B cell (primary cell): Measurements from ENCODE around the gene EXOC6B. TPM values are rescaled to one million over a fixed set of nuclear protein-coding genes. Genes with fewer than 3 reads are reported as not detected.

Experiments used
- ATAC-seq: fragments of 200-7000 bp; cut with Tn5 transposase; one replicate; pipeline ENCODE4 v1.10.0; 2021; ENCODE audit warnings: low read depth, mild to moderate bottlenecking, moderate number of reproducible peaks, moderate library complexity
- CTCF ChIA-PET: fragments of 350-600 bp; sonication (Branson Sonifier 250); formaldehyde crosslinking; loops from one replicate; lab custom pipeline; 2021; ENCODE audit warnings: antibody characterized with exemption, inconsistent platforms; lab: Charles Lee
- POLR2A ChIA-PET: fragments of 350-600 bp; sonication (Branson Sonifier 250); formaldehyde crosslinking; loops from one replicate; lab custom pipeline; 2021; ENCODE audit warnings: antibody characterized with exemption; lab: Charles Lee
- DNase-seq: peaks from one replicate; pipeline ENCODE4 v3.0.0; 2013
- H2AFZ ChIP-seq: 2 replicates; pipeline ENCODE4 v1.6.1; 2012; ENCODE audit warnings: mild to moderate bottlenecking, low read depth, low read length; ENCODE audit not compliant: insufficient read depth, poor library complexity, severe bottlenecking
- H3K27ac ChIP-seq, 2 donors: 1 replicate in 1 of 2; 2 replicates in 1 of 2; pipeline ENCODE4 v1.5.1; 2012 to 2013; ENCODE audit warnings: low read length in 2 of 2, mild to moderate bottlenecking in 2 of 2, moderate library complexity in 1 of 2
- H3K27me3 ChIP-seq, 4 experiments: fragments of 200-600 bp in 1 of 4; sonication (generic) in 1 of 4; replicated peaks in 1 of 4; 1 replicate in 2 of 4; 2 replicates in 2 of 4; pipeline versions ENCODE4 v1.6.1 to v1.7.0; 2013 to 2016; ENCODE audit warnings: low read length in 3 of 4, mild to moderate bottlenecking in 2 of 4, mixed read lengths in 1 of 4, moderate library complexity in 1 of 4; ENCODE audit not compliant: insufficient read depth in 4 of 4, control insufficient read depth in 3 of 4; ENCODE audit errors: control extremely low read depth in 1 of 4
- H3K36me3 ChIP-seq, 2 experiments: replicated peaks in 1 of 2; 1 replicate in 1 of 2; 2 replicates in 1 of 2; pipeline versions ENCODE4 v1.6.1 to v1.7.1; 2013; ENCODE audit warnings: low read length in 1 of 2; ENCODE audit not compliant: insufficient read depth in 2 of 2, control insufficient read depth in 1 of 2; ENCODE audit errors: control extremely low read depth in 1 of 2, extremely low read depth in 1 of 2
- H3K4me1 ChIP-seq, 2 donors: fragments of 200-600 bp in 1 of 2; sonication (generic) in 1 of 2; 1 replicate in 1 of 2; 2 replicates in 1 of 2; pipeline versions ENCODE4 v1.5.1 to v1.6.1; 2013 to 2017; ENCODE audit warnings: low read length in 2 of 2; ENCODE audit not compliant: control insufficient read depth in 2 of 2, insufficient read depth in 2 of 2
- H3K4me2 ChIP-seq: replicated peaks from 2 replicates; pipeline ENCODE3; 2012; ENCODE audit warnings: mild to moderate bottlenecking, low read depth, low read length; ENCODE audit not compliant: poor library complexity, severe bottlenecking
- H3K4me3 ChIP-seq, 5 experiments: fragments of 200-600 bp in 1 of 5; sonication (generic) in 1 of 5; 1 replicate in 3 of 5; 2 replicates in 2 of 5; pipeline versions ENCODE4 v1.5.1 to v1.7.0; 2011 to 2016; ENCODE audit warnings: low read length in 4 of 5, mild to moderate bottlenecking in 4 of 5, low read depth in 2 of 5, control low read depth in 1 of 5, moderate library complexity in 1 of 5; ENCODE audit not compliant: insufficient read depth in 1 of 5; ENCODE audit errors: control extremely low read depth in 1 of 5, extremely low read depth in 1 of 5
- H3K79me2 ChIP-seq: fragments of 200-600 bp; sonication (generic); one replicate; pipeline ENCODE4 v1.6.0; 2016; ENCODE audit warnings: low read length; ENCODE audit not compliant: control insufficient read depth, insufficient read depth
- H3K9ac ChIP-seq: fragments of 200-600 bp; sonication (generic); 2 replicates; pipeline ENCODE4 v1.6.1; 2017; ENCODE audit warnings: mild to moderate bottlenecking, low read length, moderate library complexity
- H3K9me3 ChIP-seq, 3 donors: one replicate each; pipeline versions ENCODE4 v1.6.1 to v1.7.1; 2013; ENCODE audit warnings: low read length in 2 of 3; ENCODE audit not compliant: control insufficient read depth in 2 of 3, insufficient read depth in 1 of 3; ENCODE audit errors: control extremely low read depth in 1 of 3
- H4K20me1 ChIP-seq: 2 replicates; pipeline ENCODE4 v1.6.0; 2012; ENCODE audit warnings: mild to moderate bottlenecking, low read length; ENCODE audit not compliant: insufficient read depth, control insufficient read depth, poor library complexity, severe bottlenecking
- H3K27ac Mint-ChIP-seq: one replicate; pipeline ENCODE4 v1.8.0; 2021; ENCODE audit warnings: mixed read lengths
- H3K27me3 Mint-ChIP-seq: one replicate; pipeline ENCODE4 v1.8.0; 2021; ENCODE audit warnings: mixed read lengths
- H3K4me1 Mint-ChIP-seq: one replicate; pipeline ENCODE4 v1.8.0; 2021; ENCODE audit warnings: mixed read lengths
- H3K4me3 Mint-ChIP-seq: one replicate; pipeline ENCODE4 v1.8.0; 2021; ENCODE audit warnings: mixed read lengths
- H3K9me3 Mint-ChIP-seq: one replicate; pipeline ENCODE4 v1.8.0; 2022; ENCODE audit warnings: mixed read lengths; ENCODE audit not compliant: insufficient read depth
- EZH2 ChIP-seq: IDR thresholded peaks from 2 replicates; pipeline ENCODE4 v1.6.1; 2012; ENCODE audit warnings: borderline replicate concordance, low read depth, mild to moderate bottlenecking, moderate library complexity, low read length; ENCODE audit not compliant: insufficient read depth, poor library complexity, severe bottlenecking
- WGBS: methylation state at CpG from one replicate; pipeline ENCODE4 v1.1.5; 2013; ENCODE audit warnings: missing lambda C conversion rate; ENCODE audit not compliant: insufficient coverage; 5-methylcytosine and 5-hydroxymethylcytosine counted together
- intact Hi-C: fragments of 100-400 bp; cut with micrococcal nuclease; formaldehyde crosslinking; loops from one replicate; pipeline ENCODE4 v1.10.0; 2022
- polyA plus RNA-seq: library from polyadenylated mRNA; depleted of rRNA; stranded (reverse); fragments of >200 nt; gene quantifications from 2 replicates; pipeline ENCODE4 v1.2.3, GENCODE V29; 2012
- total RNA-seq, 2 donors: library from RNA; stranded (reverse); fragments of 120-200 nt in 1 of 2; gene quantifications; 1 replicate in 1 of 2; 2 replicates in 1 of 2; pipeline versions ENCODE4 v1.2.3 to v1.2.4, GENCODE V29; 2013 to 2022
- TF ChIP-seq, protein P1 (sequence below): fragments of 200-600 bp; IDR thresholded peaks from one replicate; pipeline ENCODE4 v1.8.0; 2022; ENCODE audit warnings: antibody characterized with exemption, mild to moderate bottlenecking

The EXOC6B gene
- total and polyA plus RNA-seq, 2 donors (not counting 1 experiment from before 2014, with no cell fraction given) = 4.8 to 22.6 TPM

DNA sequence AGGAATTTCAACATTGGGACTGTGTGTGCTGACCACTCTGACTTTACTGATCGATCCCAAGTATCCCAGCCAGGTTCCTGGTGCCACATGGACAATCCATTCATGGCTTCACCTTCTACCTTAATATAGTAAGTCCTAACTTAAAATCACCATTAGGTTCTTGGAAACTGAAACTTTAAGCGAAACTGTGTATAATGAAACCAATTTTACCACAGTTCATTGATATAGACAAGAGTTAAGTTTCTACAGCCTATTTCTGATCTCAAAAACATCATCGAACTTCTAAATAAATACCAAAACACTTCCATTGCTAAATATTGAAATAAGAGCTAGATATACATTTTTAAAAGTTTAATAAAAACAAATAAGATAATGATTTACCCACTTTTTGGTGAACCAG is 4.4 kb upstream of the EXOC6B start:
- H3K79me2 ChIP-seq = peaks cover 1% of the 10 kb centered on the region
- CTCF ChIA-PET = interaction anchor here (1.6 kb wide), 1 partner anchor 29 kb away, joined by 3 read pairs; no protein-coding TSS in a partner anchor
- intact Hi-C loops = no loop called here

DNA sequence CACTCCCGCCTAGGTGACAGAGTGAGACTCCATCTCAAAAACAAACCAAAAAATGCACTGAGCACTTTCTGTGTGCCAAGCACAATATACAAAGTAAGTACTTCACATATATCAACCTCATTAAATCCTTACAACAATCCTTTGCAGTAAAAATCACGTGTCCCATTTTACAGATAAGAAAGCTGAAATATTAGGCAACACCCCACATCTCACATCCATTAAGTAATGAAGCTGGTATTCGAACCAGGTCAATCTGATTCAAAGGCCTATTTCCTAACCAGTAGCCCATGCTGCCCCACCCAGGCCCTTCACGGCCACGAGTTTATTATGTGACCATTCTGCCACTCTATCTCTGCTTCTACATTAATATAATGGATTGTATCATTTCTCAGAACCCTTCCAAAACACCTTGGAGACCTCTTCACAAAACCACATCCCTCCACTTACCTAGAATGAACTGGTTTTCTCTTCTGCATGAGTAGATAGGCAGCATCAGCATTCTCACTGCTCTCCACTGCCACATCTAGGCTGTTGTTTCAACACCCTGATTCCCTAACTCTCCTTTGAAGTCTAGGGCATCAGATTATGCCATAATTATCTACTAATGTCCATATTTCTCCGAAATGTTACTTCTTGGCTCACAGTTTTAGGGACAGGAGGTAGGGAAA is 3.1 kb upstream of the EXOC6B start:
- Histone ChIP-seq H3K79me2 (peaks cover 5% of the 10 kb centered on the region), H3K36me3 (no peaks in the 10 kb centered on the region), H3K4me2 (no peak overlapping the region), H2AFZ (no peak overlapping the region), H3K27me3 (peaks cover 0 to 10% (median 2%) of the 10 kb centered on the region in 4 experiments), H3K9me3 (no peaks in the 10 kb centered on the region), H3K9ac (no peak overlapping the region), H3K4me3 (no peak overlapping the region), H3K27ac (no peak overlapping the region), H4K20me1 (no peaks in the 10 kb centered on the region), H3K4me1 (peaks cover 13 to 14% of the 10 kb centered on the region in 2 donors)
- H3K27me3 Mint-ChIP-seq = peaks cover 36% of the 10 kb centered on the region
- ATAC-seq (no peak), DNase-seq (no peak)
- no peak overlapping the region for H3K27ac Mint-ChIP-seq
- WGBS = 90% methylated on average over 4 of the region's 6 CpGs
- H3K4me1 Mint-ChIP-seq = peaks cover 18% of the 10 kb centered on the region
- no peak overlapping the region for H3K4me3 Mint-ChIP-seq
- TF ChIP-seq, protein P1, sequence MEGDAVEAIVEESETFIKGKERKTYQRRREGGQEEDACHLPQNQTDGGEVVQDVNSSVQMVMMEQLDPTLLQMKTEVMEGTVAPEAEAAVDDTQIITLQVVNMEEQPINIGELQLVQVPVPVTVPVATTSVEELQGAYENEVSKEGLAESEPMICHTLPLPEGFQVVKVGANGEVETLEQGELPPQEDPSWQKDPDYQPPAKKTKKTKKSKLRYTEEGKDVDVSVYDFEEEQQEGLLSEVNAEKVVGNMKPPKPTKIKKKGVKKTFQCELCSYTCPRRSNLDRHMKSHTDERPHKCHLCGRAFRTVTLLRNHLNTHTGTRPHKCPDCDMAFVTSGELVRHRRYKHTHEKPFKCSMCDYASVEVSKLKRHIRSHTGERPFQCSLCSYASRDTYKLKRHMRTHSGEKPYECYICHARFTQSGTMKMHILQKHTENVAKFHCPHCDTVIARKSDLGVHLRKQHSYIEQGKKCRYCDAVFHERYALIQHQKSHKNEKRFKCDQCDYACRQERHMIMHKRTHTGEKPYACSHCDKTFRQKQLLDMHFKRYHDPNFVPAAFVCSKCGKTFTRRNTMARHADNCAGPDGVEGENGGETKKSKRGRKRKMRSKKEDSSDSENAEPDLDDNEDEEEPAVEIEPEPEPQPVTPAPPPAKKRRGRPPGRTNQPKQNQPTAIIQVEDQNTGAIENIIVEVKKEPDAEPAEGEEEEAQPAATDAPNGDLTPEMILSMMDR = no peak
- no peak for TF ChIP-seq EZH2
- ChIA-PET CTCF (no interaction called here), POLR2A (no interaction called here)
- H3K9me3 Mint-ChIP-seq = no peaks in the 10 kb centered on the region
- intact Hi-C loops = loop anchor here (10.0 kb wide), 1 partner anchor 54 kb away; no protein-coding TSS in a partner anchor

More for the DNA sequence above, 4.4 kb upstream of the EXOC6B start:
- no peak for TF ChIP-seq EZH2
- TF ChIP-seq, protein P1 = no peak
- no peak for ATAC-seq
- no peak overlapping the region for H3K4me3 ChIP-seq
- no peak overlapping the region for H2AFZ ChIP-seq
- no peak overlapping the region for H3K4me2 ChIP-seq
- peaks cover 38% of the 10 kb centered on the region for H3K27me3 Mint-ChIP-seq
- DNase-seq = no peak
- no peaks in the 10 kb centered on the region for H3K36me3 ChIP-seq
- peaks cover 0 to 5% (median 2%) of the 10 kb centered on the region in 4 experiments for H3K27me3 ChIP-seq
- no peaks in the 10 kb centered on the region for H3K9me3 ChIP-seq
- no peaks in the 10 kb centered on the region for H3K9me3 Mint-ChIP-seq
- H3K9ac ChIP-seq = no peak overlapping the region
- H3K4me1 ChIP-seq = peaks cover under 1 to 5% of the 10 kb centered on the region in 2 donors
- WGBS = 100% methylated on average over 1 of the region's 3 CpGs
- H3K27ac Mint-ChIP-seq = no peak overlapping the region
- POLR2A ChIA-PET = no interaction called here
- no peaks in the 10 kb centered on the region for H4K20me1 ChIP-seq
- no peak overlapping the region for H3K27ac ChIP-seq
- H3K4me3 Mint-ChIP-seq = no peak overlapping the region
- H3K4me1 Mint-ChIP-seq = peaks cover 6% of the 10 kb centered on the region
